OCI-LY3 (cell line): ENCODE data around the gene GDF2.

ENCODE experiments used
- H2AFZ ChIP-seq: fragments of 200-600, 300-600 bp; shearing (Covaris generic); 2 replicates; pipeline ENCODE4 v1.6.0; 2014; ENCODE audit warnings: antibody characterized with exemption, low read depth, low read length
- H3K27ac ChIP-seq: fragments of 200-600, 300-600 bp; sonication (generic); 2 replicates; pipeline ENCODE4 v1.5.1; 2014; ENCODE audit warnings: mild to moderate bottlenecking, low read length, moderate library complexity, mixed read lengths
- H3K27me3 ChIP-seq: fragments of 200-600, 300-600 bp; sonication (generic); 2 replicates; pipeline ENCODE4 v1.6.1; 2014; ENCODE audit warnings: low read depth, low read length, mixed read lengths
- H3K36me3 ChIP-seq: fragments of 200-600, 300-600 bp; sonication (generic); replicated peaks from 2 replicates; pipeline ENCODE3; 2014; ENCODE audit warnings: low read depth, low read length, mixed read lengths
- H3K4me1 ChIP-seq: fragments of 300-600, 200-600 bp; sonication (generic); 2 replicates; pipeline ENCODE4 v1.6.1; 2014; ENCODE audit warnings: low read length, mixed read lengths
- H3K4me2 ChIP-seq: fragments of 200-600, 300-600 bp; sonication (generic); 2 replicates; pipeline ENCODE4 v1.6.1; 2014; ENCODE audit warnings: low read length, mixed read lengths
- H3K4me3 ChIP-seq: fragments of 300-600, 200-600 bp; sonication (generic); 2 replicates; pipeline ENCODE4 v1.5.1; 2014; ENCODE audit warnings: antibody characterized with exemption, mild to moderate bottlenecking, low read length, moderate library complexity
- H3K79me2 ChIP-seq: fragments of 300-600, 200-600 bp; shearing (Covaris generic); 2 replicates; pipeline ENCODE4 v1.6.1; 2014; ENCODE audit warnings: mild to moderate bottlenecking, low read length, mixed read lengths
- H3K9ac ChIP-seq: fragments of 300-600, 200-600 bp; shearing (Covaris generic); 2 replicates; pipeline ENCODE4 v1.6.0; 2014; ENCODE audit warnings: mild to moderate bottlenecking, low read length, moderate library complexity
- H3K9me3 ChIP-seq: fragments of 200-600, 300-600 bp; shearing (Covaris generic); 2 replicates; pipeline ENCODE4 v1.6.1; 2014; ENCODE audit warnings: low read length, mixed read lengths; ENCODE audit not compliant: insufficient read depth
- H4K20me1 ChIP-seq: fragments of 200-600, 300-600 bp; sonication (generic); 2 replicates; pipeline ENCODE4 v1.6.1; 2016; ENCODE audit warnings: low read length, mixed read lengths; ENCODE audit not compliant: insufficient read depth
- EZH2phosphoT487 ChIP-seq: fragments of 200-600 bp; shearing (Covaris generic); IDR thresholded peaks from 2 replicates; pipeline ENCODE4 v1.6.1; 2018; ENCODE audit warnings: antibody characterized with exemption, mixed run types, low read depth
- TF ChIP-seq, protein P1 (sequence below): fragments of 200-600, 300-600 bp; sonication (generic); IDR thresholded peaks from 2 replicates; pipeline ENCODE4 v1.5.1; 2014; ENCODE audit warnings: antibody characterized with exemption, low read length, low read depth

GDF2 gene

DNA sequence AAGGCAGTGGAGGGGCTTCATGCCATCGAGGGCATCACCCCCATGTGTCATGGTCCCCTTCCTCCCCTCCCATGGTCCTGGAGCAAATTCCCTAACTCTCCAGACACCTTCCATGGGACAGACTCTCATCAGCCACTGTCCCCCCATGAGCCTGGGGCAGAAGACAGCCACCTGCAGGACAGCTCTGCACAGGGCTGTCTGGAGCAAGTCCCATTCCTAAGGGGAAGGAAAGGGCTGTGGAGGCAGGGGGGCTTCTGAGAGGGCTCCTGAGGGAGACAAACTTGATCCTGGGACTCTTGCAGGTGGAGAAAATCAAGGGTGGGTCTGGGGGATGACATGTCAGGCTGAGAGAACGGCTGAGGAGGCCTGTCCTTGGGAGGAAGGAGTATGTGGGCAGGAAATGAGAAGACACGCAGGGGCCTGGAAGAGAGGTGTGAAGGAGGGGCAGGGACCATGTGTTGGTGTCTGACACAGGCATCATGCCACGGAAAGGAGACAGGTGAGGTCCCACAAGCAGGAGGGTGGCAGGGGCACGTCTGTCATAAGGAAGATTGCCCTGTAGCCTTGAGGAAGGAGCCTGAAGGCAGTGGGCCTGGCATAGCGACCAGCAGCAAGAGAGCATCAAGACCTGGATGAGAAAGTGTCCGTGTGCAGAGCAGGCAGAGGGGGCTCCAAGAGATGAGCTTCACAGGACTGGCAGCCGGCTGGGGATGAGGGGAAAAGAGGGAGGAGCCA lies 36.7 kb upstream of the GDF2 start:
- Histone ChIP-seq H3K27me3 (0 out of 2 replicates have a peak, but pooled peaks cover 3% of the 10 kb centered on the region), H3K36me3 (no peaks in the 10 kb centered on the region), H4K20me1 (no peaks in the 10 kb centered on the region), H2AFZ (no peak overlapping the region), H3K79me2 (no peaks in the 10 kb centered on the region), H3K27ac (no peak overlapping the region), H3K4me2 (no peak overlapping the region), H3K9ac (no peak overlapping the region), H3K4me3 (no peak overlapping the region), H3K9me3 (no peaks in the 10 kb centered on the region), H3K4me1 (no peaks in the 10 kb centered on the region)
- TF ChIP-seq, protein P1, sequence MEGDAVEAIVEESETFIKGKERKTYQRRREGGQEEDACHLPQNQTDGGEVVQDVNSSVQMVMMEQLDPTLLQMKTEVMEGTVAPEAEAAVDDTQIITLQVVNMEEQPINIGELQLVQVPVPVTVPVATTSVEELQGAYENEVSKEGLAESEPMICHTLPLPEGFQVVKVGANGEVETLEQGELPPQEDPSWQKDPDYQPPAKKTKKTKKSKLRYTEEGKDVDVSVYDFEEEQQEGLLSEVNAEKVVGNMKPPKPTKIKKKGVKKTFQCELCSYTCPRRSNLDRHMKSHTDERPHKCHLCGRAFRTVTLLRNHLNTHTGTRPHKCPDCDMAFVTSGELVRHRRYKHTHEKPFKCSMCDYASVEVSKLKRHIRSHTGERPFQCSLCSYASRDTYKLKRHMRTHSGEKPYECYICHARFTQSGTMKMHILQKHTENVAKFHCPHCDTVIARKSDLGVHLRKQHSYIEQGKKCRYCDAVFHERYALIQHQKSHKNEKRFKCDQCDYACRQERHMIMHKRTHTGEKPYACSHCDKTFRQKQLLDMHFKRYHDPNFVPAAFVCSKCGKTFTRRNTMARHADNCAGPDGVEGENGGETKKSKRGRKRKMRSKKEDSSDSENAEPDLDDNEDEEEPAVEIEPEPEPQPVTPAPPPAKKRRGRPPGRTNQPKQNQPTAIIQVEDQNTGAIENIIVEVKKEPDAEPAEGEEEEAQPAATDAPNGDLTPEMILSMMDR = no peak
- no peak for TF ChIP-seq EZH2phosphoT487

DNA sequence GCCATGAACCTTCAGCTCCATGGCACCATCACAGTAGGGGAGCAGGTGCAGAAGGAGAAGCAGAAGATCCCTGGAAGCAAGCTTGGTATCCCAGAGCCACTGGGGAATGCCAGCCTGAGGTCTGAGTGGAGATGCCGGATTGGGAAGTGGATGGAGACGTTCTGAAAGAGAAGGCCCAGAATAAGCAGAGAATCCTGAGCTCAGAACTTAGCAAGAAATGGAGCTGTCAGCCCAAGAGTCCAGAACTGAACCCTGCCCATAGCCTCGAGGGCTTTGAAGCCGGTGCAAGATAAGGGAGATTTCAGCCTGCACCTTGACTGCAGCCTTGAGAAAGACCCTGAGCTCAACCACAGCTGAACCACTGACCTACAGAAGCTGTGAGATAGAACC lies 36.1 kb upstream of the GDF2 start:
- Histone ChIP-seq H3K4me1 (no peaks in the 10 kb centered on the region), H3K27ac (no peak overlapping the region), H3K79me2 (no peaks in the 10 kb centered on the region), H3K4me3 (no peak overlapping the region), H3K9me3 (no peaks in the 10 kb centered on the region), H3K9ac (no peak overlapping the region), H3K36me3 (no peaks in the 10 kb centered on the region), H2AFZ (no peak overlapping the region), H3K4me2 (no peak overlapping the region), H3K27me3 (0 out of 2 replicates have a peak, but pooled peaks cover 3% of the 10 kb centered on the region), H4K20me1 (no peaks in the 10 kb centered on the region)
- TF ChIP-seq, protein P1 = no peak
- TF ChIP-seq EZH2phosphoT487 = no peak

DNA sequence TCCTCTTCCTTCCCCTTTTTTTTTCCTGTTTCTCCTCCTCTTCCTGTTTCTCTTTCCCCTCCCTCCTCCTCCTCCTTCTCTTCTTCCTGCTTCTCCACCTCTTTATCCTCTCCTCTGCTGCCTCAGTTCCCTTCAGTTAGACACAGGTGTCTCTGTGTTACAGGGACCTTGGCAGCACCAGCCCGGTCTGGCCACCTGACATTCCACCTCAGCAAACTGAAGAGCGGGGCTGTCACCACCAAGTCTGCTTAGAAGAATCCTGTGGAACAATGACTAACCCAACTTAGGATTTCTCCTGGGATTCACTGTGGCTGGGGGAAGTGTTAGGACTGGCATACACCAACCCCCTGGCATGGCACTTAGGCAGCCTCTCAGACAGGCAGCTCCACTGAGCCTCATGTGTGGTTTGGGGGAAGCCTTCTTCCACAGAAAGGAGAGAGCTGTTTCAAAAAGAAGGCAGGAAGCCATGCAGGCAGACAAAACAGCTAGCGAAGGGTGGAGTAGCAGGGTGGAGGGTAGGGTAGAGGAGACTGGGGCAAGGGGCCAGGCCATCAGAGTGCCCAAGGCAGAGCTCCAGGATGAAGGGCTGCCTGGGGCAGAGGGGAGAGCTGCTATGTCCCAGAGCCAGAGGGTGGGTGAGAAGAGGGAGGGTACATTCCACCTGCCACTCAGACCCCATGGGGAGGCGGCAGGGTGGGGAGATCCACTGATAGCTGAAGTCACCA lies 35.5 kb upstream of the GDF2 start:
- H3K36me3 ChIP-seq = no peaks in the 10 kb centered on the region
- H2AFZ ChIP-seq = no peak overlapping the region
- no peaks in the 10 kb centered on the region for H3K4me1 ChIP-seq
- H3K4me2 ChIP-seq = no peak overlapping the region
- H3K9ac ChIP-seq = no peak overlapping the region
- no peak overlapping the region for H3K4me3 ChIP-seq
- 0 out of 2 replicates have a peak, but pooled peaks cover under 1% of the 10 kb centered on the region for H3K27me3 ChIP-seq
- TF ChIP-seq, protein P1 = no peak
- TF ChIP-seq EZH2phosphoT487 = no peak
- H4K20me1 ChIP-seq = no peaks in the 10 kb centered on the region
- no peak overlapping the region for H3K27ac ChIP-seq
- H3K9me3 ChIP-seq = no peaks in the 10 kb centered on the region
- H3K79me2 ChIP-seq = no peaks in the 10 kb centered on the region

DNA sequence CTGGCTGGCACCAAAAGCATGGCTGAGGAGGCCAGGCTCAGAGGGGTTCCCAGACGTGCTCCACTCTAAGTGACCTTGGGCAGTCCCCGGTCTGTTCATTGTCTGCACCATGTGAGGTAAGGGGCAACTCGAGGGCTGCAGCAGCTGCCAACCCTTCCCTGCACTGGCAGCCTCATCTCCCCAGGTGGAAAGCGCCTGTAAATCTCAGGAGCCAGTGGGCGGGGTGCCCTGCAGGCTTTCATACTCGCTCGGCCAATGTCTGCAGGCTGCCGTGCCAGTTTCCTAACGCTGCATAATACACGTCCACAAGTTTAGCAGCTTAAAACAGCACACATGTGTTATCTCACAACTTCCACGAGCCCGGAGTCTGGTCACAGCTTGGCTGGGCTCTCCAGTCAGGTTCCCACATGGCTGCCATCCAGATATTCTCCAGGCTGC lies 34.9 kb upstream of the GDF2 start:
- Histone ChIP-seq H3K4me2 (no peak overlapping the region), H3K79me2 (no peaks in the 10 kb centered on the region), H3K9ac (no peak overlapping the region), H3K27me3 (no peaks in the 10 kb centered on the region), H4K20me1 (no peaks in the 10 kb centered on the region), H3K9me3 (no peaks in the 10 kb centered on the region), H2AFZ (no peak overlapping the region), H3K4me1 (no peaks in the 10 kb centered on the region), H3K4me3 (no peak overlapping the region), H3K36me3 (no peaks in the 10 kb centered on the region), H3K27ac (no peak overlapping the region)
- TF ChIP-seq, protein P1 = no peak
- TF ChIP-seq EZH2phosphoT487 = no peak
